Stimulated activated CD4-positive, alpha-beta T cell treated with anti-CD3 and anti-CD28 coated beads, TNF-alpha, amount 100 ng/mL, for 24 hours (primary cell): Measurements from ENCODE around the gene ANXA11.

Experiments used
- DNase-seq, 3 experiments: peaks; one replicate each; pipeline ENCODE4 v3.0.0-alpha.2; 2020; ENCODE audit warnings: low read depth in 3 of 3

The ANXA11 gene

GRCh38 chr10:80188713-80189112 lies 16.6 kb downstream of the ANXA11 start:
- DNase-seq = no peak

- DNase-seq = peak in 1 of 3 experiments; percentile 54
Measured at GRCh38 chr10:80187465-80188409, 17.6 kb downstream of the ANXA11 start.

- DNase-seq = no peak
Measured at GRCh38 chr10:80187060-80187459, 18.3 kb downstream of the ANXA11 start.

GRCh38 chr10:80186364-80187012 lies 18.8 kb downstream of the ANXA11 start:
- peak in 1 of 3 experiments; percentile 61 for DNase-seq

GRCh38 chr10:80185578-80186299 lies 19.6 kb downstream of the ANXA11 start:
- DNase-seq = no peak

GRCh38 chr10:80184291-80184690 lies 21.0 kb downstream of the ANXA11 start:
- no peak for DNase-seq

GRCh38 chr10:80183436-80183835 lies 21.9 kb downstream of the ANXA11 start:
- no peak for DNase-seq

GRCh38 chr10:80182986-80183385 lies 22.4 kb downstream of the ANXA11 start:
- DNase-seq = no peak

GRCh38 chr10:80177781-80178636 lies 27.3 kb downstream of the ANXA11 start:
- DNase-seq = no peak

GRCh38 chr10:80176526-80176925 lies 28.8 kb downstream of the ANXA11 start:
- DNase-seq = no peak

- DNase-seq = no peak
Measured at GRCh38 chr10:80174641-80175395, 30.5 kb downstream of the ANXA11 start.

GRCh38 chr10:80173466-80173865 lies 31.9 kb downstream of the ANXA11 start:
- DNase-seq = no peak

GRCh38 chr10:80172896-80173295 lies 32.4 kb downstream of the ANXA11 start:
- DNase-seq = no peak

GRCh38 chr10:80171248-80171660 lies 34.1 kb downstream of the ANXA11 start:
- no peak for DNase-seq

- no peak for DNase-seq
Measured at GRCh38 chr10:80170641-80171040, 34.7 kb downstream of the ANXA11 start.

GRCh38 chr10:80170026-80170425 lies 35.3 kb downstream of the ANXA11 start:
- DNase-seq = no peak

GRCh38 chr10:80168679-80169380 lies 36.5 kb downstream of the ANXA11 start:
- DNase-seq = peak in 1 of 3 experiments; percentile 11

GRCh38 chr10:80168162-80168511 lies 37.2 kb downstream of the ANXA11 start:
- no peak for DNase-seq

GRCh38 chr10:80167471-80168161 lies 37.7 kb downstream of the ANXA11 start:
- no peak for DNase-seq
